ENCODE measurements around the gene TTC34.
A peak's percentile ranks its signal among the peaks of the same experiment; 100 is the strongest.

The TTC34 gene

GRCh38 chr1:2587860-2588571 lies 213.5 kb downstream of the TTC34 start:
- DNase-seq, result no peak

GRCh38 chr1:2587071-2587859 lies 214.2 kb downstream of the TTC34 start:
- DNase-seq, result peak in 3 of 6 experiments; percentile 44 to 70 (median 44)

- DNase-seq, result peak; percentile 85 to 98 (median 96)
Observed at GRCh38 chr1:2586154-2587070, 215.1 kb downstream of the TTC34 start, which contains the start of gene PRXL2B. Gene PRXL2B, plus strand, starts transcription at chr1:2586777. Its CDS starts 109 bp downstream, at chr1:2586886.
